ENCODE data around the gene CDH16.

Gene CDH16

GRCh38 chr16:66882702-66883101, 36.0 kb downstream of the CDH16 start:
- no peak for TF ChIP-seq CTCF (IDR thresholded peaks at IDR 0.05; ENCODE audit: low read depth, low read length)
- Histone ChIP-seq H3K27me3 (ENCODE audit: insufficient read depth, low read depth, severe bottlenecking) (no peaks in the 10 kb centered on the region), H3K36me3 (peaks cover 30% of the 10 kb centered on the region), H3K4me3 (ENCODE audit: low read depth, low read length) (no peak overlapping the region), H3K9me3 (ENCODE audit: severe bottlenecking) (no peaks in the 10 kb centered on the region), H3K27ac (no peak overlapping the region)
- no peak for DNase-seq

- Histone ChIP-seq H3K27ac (no peak overlapping the region), H3K36me3 (peaks cover 30% of the 10 kb centered on the region), H3K4me3 (ENCODE audit: low read depth, low read length) (no peak overlapping the region), H3K27me3 (ENCODE audit: insufficient read depth, low read depth, severe bottlenecking) (no peaks in the 10 kb centered on the region), H3K9me3 (ENCODE audit: severe bottlenecking) (no peaks in the 10 kb centered on the region)
- no peak for TF ChIP-seq CTCF (IDR thresholded peaks at IDR 0.05; ENCODE audit: low read depth, low read length)
- DNase-seq: no peak
These were observed 36.6 kb downstream of the CDH16 start for GRCh38 chr16:66881964-66882508.

- DNase-seq: no peak
- Histone ChIP-seq H3K27ac (no peak overlapping the region), H3K27me3 (ENCODE audit: insufficient read depth, low read depth, severe bottlenecking) (no peaks in the 10 kb centered on the region), H3K36me3 (peaks cover 30% of the 10 kb centered on the region), H3K4me3 (ENCODE audit: low read depth, low read length) (no peak overlapping the region; the same call in 1 of the 2 replicates), H3K9me3 (ENCODE audit: severe bottlenecking) (no peaks in the 10 kb centered on the region)
- no peak for TF ChIP-seq CTCF (IDR thresholded peaks at IDR 0.05; ENCODE audit: low read depth, low read length)
These were observed 37.1 kb downstream of the CDH16 start for GRCh38 chr16:66881560-66881959.

- no peak for DNase-seq
- Histone ChIP-seq H3K36me3 (peaks cover 28% of the 10 kb centered on the region), H3K27ac (peak overlapping the region; percentile 73), H3K27me3 (ENCODE audit: insufficient read depth, low read depth, severe bottlenecking) (no peaks in the 10 kb centered on the region), H3K4me3 (ENCODE audit: low read depth, low read length) (peak overlapping the region; percentile 63), H3K9me3 (ENCODE audit: severe bottlenecking) (no peaks in the 10 kb centered on the region)
- TF ChIP-seq CTCF (IDR thresholded peaks at IDR 0.05; ENCODE audit: low read depth, low read length): no peak
These were observed 37.7 kb downstream of the CDH16 start for GRCh38 chr16:66881014-66881417.

GRCh38 chr16:66880288-66881013, 38.2 kb downstream of the CDH16 start, which contains the start of gene PDP2:
Gene PDP2 (plus strand): TSS chr16:66880515. CDS start chr16:66884285, 3,770 bp downstream.
- Histone ChIP-seq H3K4me3 (ENCODE audit: low read depth, low read length) (peak within 1 kb of the TSS; percentile 63), H3K36me3 (peaks cover 22% of the 10 kb centered on the region), H3K27ac (peak within 1 kb of the TSS; percentile 73), H3K27me3 (ENCODE audit: insufficient read depth, low read depth, severe bottlenecking) (no peaks in the 10 kb centered on the region), H3K9me3 (ENCODE audit: severe bottlenecking) (no peaks in the 10 kb centered on the region)
- no peak for TF ChIP-seq CTCF (IDR thresholded peaks at IDR 0.05; ENCODE audit: low read depth, low read length)
- DNase-seq: peak; percentile 98

Measured in WERI-Rb-1 (cell line).